RKO (cell line): ENCODE data around the gene HMSD.

Experiments used
- DNase-seq: peaks from one replicate; pipeline ENCODE4 v3.0.0-alpha.2; 2016; ENCODE audit warnings: low spot score

HMSD gene

GRCh38 chr18:63994783-63995399, 45.8 kb downstream of the HMSD start:
- peak; percentile 47 for DNase-seq

- no peak for DNase-seq
These were observed 47.9 kb downstream of the HMSD start for GRCh38 chr18:63997041-63997440.

- DNase-seq = no peak
These were observed 48.5 kb downstream of the HMSD start for GRCh38 chr18:63997606-63998005.

GRCh38 chr18:63999871-64000270, 50.8 kb downstream of the HMSD start:
- no peak for DNase-seq

- DNase-seq = no peak
These were observed 53.5 kb downstream of the HMSD start for GRCh38 chr18:64002581-64002980.

GRCh38 chr18:64009305-64009704, 60.2 kb downstream of the HMSD start:
- no peak for DNase-seq
